IMR-90 (cell line): Measurements from ENCODE around the gene MTMR1. TPM values are rescaled to one million over a fixed set of nuclear protein-coding genes. Genes with fewer than 3 reads are reported as not detected.

Experiments used
- ATAC-seq: fragments of 200-7000 bp; cut with Tn5 transposase; 2 replicates; pipeline ENCODE4 v1.9.1; 2020; ENCODE audit warnings: low read depth, mild to moderate bottlenecking, moderate library complexity
- BruUV-seq: library from RNA; stranded (reverse); fragments of 400-500 nt; replicated peaks from 2 replicates; lab custom pipeline; 2021; lab: Mats Ljungman, UMichigan
- CTCF ChIA-PET: fragments of 300-600 bp; formaldehyde crosslinking; extraction: SDS; loops from one replicate; lab custom pipeline; 2021; ENCODE audit warnings: antibody characterized with exemption; lab: Yijun Ruan, JAX
- POLR2A ChIA-PET: fragments of 300-600 bp; sonication (Branson Sonifier 250); formaldehyde crosslinking; loops from one replicate; lab custom pipeline; 2022; ENCODE audit warnings: antibody characterized with exemption; ENCODE audit not compliant: unreplicated experiment; lab: Charles Lee
- DNase-seq: peaks from one replicate; pipeline ENCODE4 v3.0.0; 2013
- H2AFZ ChIP-seq: replicated peaks from 2 replicates; pipeline ENCODE3; 2013; ENCODE audit warnings: low read length, mild to moderate bottlenecking; ENCODE audit not compliant: poor library complexity
- H2AK5ac ChIP-seq: 2 replicates; pipeline ENCODE4 v1.6.1; 2013; ENCODE audit warnings: low read depth, low read length, inconsistent platforms
- H2AK9ac ChIP-seq: replicated peaks from 2 replicates; pipeline ENCODE3; 2013; ENCODE audit warnings: mild to moderate bottlenecking, low read depth, low read length, moderate library complexity; ENCODE audit not compliant: poor library complexity
- H2BK120ac ChIP-seq: 2 replicates; pipeline ENCODE4 v1.6.1; 2013; ENCODE audit warnings: low read depth, low read length, inconsistent platforms
- H2BK15ac ChIP-seq: 3 replicates; pipeline ENCODE4 v1.6.1; 2013; ENCODE audit warnings: low read depth, low read length, inconsistent platforms
- H2BK20ac ChIP-seq: 2 replicates; pipeline ENCODE4 v1.6.1; 2013; ENCODE audit warnings: low read depth, mild to moderate bottlenecking, inconsistent platforms, low read length, moderate library complexity
- H2BK5ac ChIP-seq: 2 replicates; pipeline ENCODE4 v1.6.1; 2013; ENCODE audit warnings: mild to moderate bottlenecking, low read depth, low read length, inconsistent platforms; ENCODE audit not compliant: poor library complexity, severe bottlenecking
- H3K14ac ChIP-seq: replicated peaks from 2 replicates; pipeline ENCODE4 v1.6.1; 2013; ENCODE audit warnings: low read depth, low read length, inconsistent platforms
- H3K18ac ChIP-seq: 2 replicates; pipeline ENCODE4 v1.6.1; 2013; ENCODE audit warnings: low read depth, low read length, control low read depth
- H3K23ac ChIP-seq: 2 replicates; pipeline ENCODE4 v1.6.1; 2013; ENCODE audit warnings: low read depth, low read length, inconsistent platforms
- H3K27ac ChIP-seq: 2 replicates; pipeline ENCODE4 v1.5.1; 2013; ENCODE audit warnings: mild to moderate bottlenecking, control low read depth, low read length; ENCODE audit not compliant: insufficient read depth
- H3K27me3 ChIP-seq: 2 replicates; pipeline ENCODE4 v1.6.1; 2013; ENCODE audit warnings: low read length; ENCODE audit not compliant: control insufficient read depth, insufficient read depth
- H3K36me3 ChIP-seq: 2 replicates; pipeline ENCODE4 v1.6.1; 2013; ENCODE audit warnings: low read length, mixed read lengths; ENCODE audit not compliant: control insufficient read depth, insufficient read depth
- H3K4ac ChIP-seq: 2 replicates; pipeline ENCODE4 v1.6.1; 2013; ENCODE audit warnings: low read depth, low read length, inconsistent platforms
- H3K4me1 ChIP-seq: 2 replicates; pipeline ENCODE4 v1.6.1; 2013; ENCODE audit warnings: low read length, mixed read lengths; ENCODE audit not compliant: control insufficient read depth, insufficient read depth
- H3K4me2 ChIP-seq: 2 replicates; pipeline ENCODE4 v1.6.1; 2013; ENCODE audit warnings: low read depth, mild to moderate bottlenecking, control low read depth, low read length, moderate library complexity
- H3K4me3 ChIP-seq: 2 replicates; pipeline ENCODE4 v1.5.1; 2013; ENCODE audit warnings: low read depth, mild to moderate bottlenecking, control low read depth, low read length, moderate library complexity; ENCODE audit not compliant: insufficient read depth
- H3K56ac ChIP-seq: 2 replicates; pipeline ENCODE4 v1.6.1; 2013; ENCODE audit warnings: low read length, inconsistent platforms; ENCODE audit not compliant: insufficient read depth; ENCODE audit errors: extremely low read depth
- H3K79me1 ChIP-seq, 2 experiments: 2 replicates each; pipeline ENCODE4 v1.6.1; 2013; ENCODE audit warnings: low read length in 2 of 2, inconsistent platforms in 1 of 2, low read depth in 1 of 2
- H3K9ac ChIP-seq: 2 replicates; pipeline ENCODE4 v1.6.1; 2013; ENCODE audit warnings: low read depth, low read length, control low read depth
- H3K9me1 ChIP-seq: 2 replicates; pipeline ENCODE4 v1.6.1; 2013; ENCODE audit warnings: low read length, inconsistent platforms; ENCODE audit not compliant: insufficient read depth
- H3K9me3 ChIP-seq: 2 replicates; pipeline ENCODE4 v1.6.1; 2013; ENCODE audit warnings: low read length; ENCODE audit not compliant: control insufficient read depth, insufficient read depth
- H4K20me1 ChIP-seq: 2 replicates; pipeline ENCODE4 v1.6.1; 2013; ENCODE audit warnings: low read length, inconsistent platforms; ENCODE audit not compliant: insufficient read depth
- H4K5ac ChIP-seq: 2 replicates; pipeline ENCODE4 v1.6.1; 2013; ENCODE audit warnings: mild to moderate bottlenecking, low read depth, low read length, control low read depth
- H4K8ac ChIP-seq, 2 experiments: 2 replicates each; pipeline ENCODE4 v1.6.1; 2013; ENCODE audit warnings: low read depth in 2 of 2, low read length in 2 of 2, control low read depth in 1 of 2, inconsistent platforms in 1 of 2
- H4K91ac ChIP-seq: 2 replicates; pipeline ENCODE4 v1.6.1; 2013; ENCODE audit warnings: low read depth, low read length, inconsistent platforms; ENCODE audit not compliant: insufficient read depth
- BHLHE40 ChIP-seq: fragments of 150-350 bp; IDR thresholded peaks from 2 replicates; pipeline ENCODE4 v1.6.1; 2016; ENCODE audit warnings: mild to moderate bottlenecking, low read depth, low read length
- CEBPB ChIP-seq: IDR thresholded peaks from 2 replicates; pipeline ENCODE4 v1.6.1; 2012; ENCODE audit warnings: low read depth, low read length, improper control_type of control experiment
- CHD1 ChIP-seq: IDR thresholded peaks from 2 replicates; pipeline ENCODE4 v1.6.1; 2012; ENCODE audit warnings: low read depth, low read length, improper control_type of control experiment
- CTCF ChIP-seq: conservative IDR thresholded peaks from 2 replicates; pipeline ENCODE4 v1.5.1; 2012; ENCODE audit warnings: mild to moderate bottlenecking, low read depth, low read length, improper control_type of control experiment
- FOS ChIP-seq: fragments of 150-350 bp; IDR thresholded peaks from 2 replicates; pipeline ENCODE4 v1.6.1; 2016; ENCODE audit warnings: low read depth, low read length
- MAFK ChIP-seq: IDR thresholded peaks from 2 replicates; pipeline ENCODE4 v1.6.1; 2012; ENCODE audit warnings: low read depth, low read length, improper control_type of control experiment
- MAZ ChIP-seq: IDR thresholded peaks from 2 replicates; pipeline ENCODE4 v1.6.1; 2012; ENCODE audit warnings: low read depth, mild to moderate bottlenecking, low read length, improper control_type of control experiment, moderate library complexity, borderline replicate concordance
- MXI1 ChIP-seq: IDR thresholded peaks from 2 replicates; pipeline ENCODE4 v1.6.1; 2012; ENCODE audit warnings: low read depth, mild to moderate bottlenecking, low read length, moderate library complexity, borderline replicate concordance
- NFE2L2 ChIP-seq: fragments of 150-350 bp; IDR thresholded peaks from 2 replicates; pipeline ENCODE4 v1.6.1; 2016; ENCODE audit warnings: low read depth, mild to moderate bottlenecking, low read length
- POLR2A ChIP-seq: IDR thresholded peaks from 2 replicates; pipeline ENCODE4 v1.6.1; 2012; ENCODE audit warnings: mild to moderate bottlenecking, low read depth, low read length
- RAD21 ChIP-seq: IDR thresholded peaks from 2 replicates; pipeline ENCODE4 v1.6.1; 2012; ENCODE audit warnings: low read length, improper control_type of control experiment
- RCOR1 ChIP-seq: IDR thresholded peaks from 2 replicates; pipeline ENCODE4 v1.6.1; 2012; ENCODE audit warnings: mild to moderate bottlenecking, low read length, improper control_type of control experiment; ENCODE audit not compliant: insufficient replicate concordance
- RFX5 ChIP-seq: IDR thresholded peaks from 2 replicates; pipeline ENCODE4 v1.8.0; 2012; ENCODE audit warnings: low read depth, mild to moderate bottlenecking, low read length, moderate library complexity
- SMC3 ChIP-seq: fragments of 150-350 bp; IDR thresholded peaks from 2 replicates; pipeline ENCODE4 v1.6.1; 2016; ENCODE audit warnings: low read depth, mild to moderate bottlenecking, antibody characterized with exemption, low read length, moderate library complexity
- USF2 ChIP-seq: fragments of 150-350 bp; IDR thresholded peaks from 2 replicates; pipeline ENCODE4 v1.6.1; 2017; ENCODE audit warnings: mild to moderate bottlenecking, antibody characterized with exemption, low read length, low read depth
- WGBS, 2 experiments: methylation state at CpG; one replicate each; pipeline versions ENCODE4 v1.1.5 to v1.1.7; 2013; ENCODE audit warnings: missing lambda C conversion rate in 2 of 2; ENCODE audit not compliant: insufficient read length in 1 of 2; ENCODE audit errors: extremely low coverage in 2 of 2; 5-methylcytosine and 5-hydroxymethylcytosine counted together
- dilution Hi-C: fragments of 300-500 bp; cut with HindIII; formaldehyde crosslinking; loops from one replicate; pipeline ENCODE4 v1.14.3; 2018; ENCODE audit warnings: low sequenced_read_pairs; ENCODE audit not compliant: unreplicated experiment
- in situ Hi-C: fragments of 300-500 bp; cut with MboI; formaldehyde crosslinking; loops from 3 replicates; pipeline ENCODE4 v1.14.3; 2019; ENCODE audit warnings: low sequenced_read_pairs, inconsistent platforms, mixed read lengths
- intact Hi-C: fragments of 100-400 bp; cut with micrococcal nuclease; formaldehyde crosslinking; loops from 2 replicates; pipeline ENCODE4 v1.10.0; 2022
- polyA plus RNA-seq, 3 experiments: library from polyadenylated mRNA; depleted of rRNA; stranded (reverse); fragments of >200 nt; gene quantifications; 2 replicates each; pipeline ENCODE4 v1.2.3, GENCODE V29; 2012; ENCODE audit warnings: low replicate concordance in 1 of 3
- total RNA-seq: library from RNA; depleted of rRNA; stranded (reverse); fragments of >200 nt; gene quantifications from 2 replicates; pipeline ENCODE4 v1.2.3, GENCODE V29; 2012
- TF ChIP-seq, protein P1 (sequence below): fragments of 150-350 bp; IDR thresholded peaks from 2 replicates; pipeline ENCODE4 v1.6.1; 2016; ENCODE audit warnings: low read depth, mild to moderate bottlenecking, low read length, moderate library complexity, borderline replicate concordance

MTMR1 gene
- total and polyA plus RNA-seq, 2 of the 4 experiments (the other 2 are of a cell fraction): 19.0 to 28.8 TPM

- Histone ChIP-seq H4K91ac (no peak overlapping the region), H2BK20ac (no peak overlapping the region), H3K4me3 (no peak overlapping the region), H4K20me1 (no peaks in the 10 kb centered on the region), H2BK5ac (no peak overlapping the region), H3K9me3 (no peaks in the 10 kb centered on the region), H4K8ac (no peak overlapping the region), H3K18ac (no peak overlapping the region), H3K27me3 (no peaks in the 10 kb centered on the region), H3K4ac (no peak overlapping the region), H4K5ac (no peak overlapping the region), H3K14ac (no peak overlapping the region), H2AFZ (no peak overlapping the region), H3K9ac (no peak overlapping the region), H2BK15ac (no peak overlapping the region), H3K56ac (no peak overlapping the region), H2AK9ac (no peak overlapping the region), H3K27ac (no peak overlapping the region), H2AK5ac (no peak overlapping the region), H3K9me1 (no peaks in the 10 kb centered on the region; the same call in 1 of the 2 replicates), H3K4me1 (no peaks in the 10 kb centered on the region), H3K23ac (no peak overlapping the region), H3K4me2 (no peak overlapping the region), H2BK120ac (no peak overlapping the region), H3K79me1 (no peaks in the 10 kb centered on the region), H3K36me3 (no peaks in the 10 kb centered on the region; the same call in 1 of the 2 replicates)
- intact Hi-C loops (no loop called here), in situ Hi-C loops (loop anchor here (10.0 kb wide), 1 partner anchor 207 kb away; the partner anchor contains the start of gene HMGB3), dilution Hi-C loops (no loop called here)
- ATAC-seq (no peak), DNase-seq (no peak)
- POLR2A ChIA-PET: no interaction called here
- CTCF ChIA-PET: interaction anchor here (2.3 kb wide), 1 partner anchor 304 kb away, joined by 8 read pairs; no protein-coding TSS in a partner anchor
- no TSS peak for BruUV-seq
- WGBS, 2 experiments: 92% methylated on average over 10 of the region's 18 CpGs; no CpG with 5 or more reads in 1 of the 2 experiments
- TF ChIP-seq RAD21: no peak
- no peak for TF ChIP-seq NFE2L2
- no peak for TF ChIP-seq SMC3
- no peak for TF ChIP-seq FOS
- TF ChIP-seq CEBPB: no peak
- no peak for TF ChIP-seq MAFK
- no peak for TF ChIP-seq RCOR1
- TF ChIP-seq BHLHE40: no peak
- no peak for TF ChIP-seq POLR2A
- no peak for TF ChIP-seq USF2
- no peak for TF ChIP-seq CHD1
- TF ChIP-seq MXI1: no peak
- no peak for TF ChIP-seq RFX5
- TF ChIP-seq, protein P1, sequence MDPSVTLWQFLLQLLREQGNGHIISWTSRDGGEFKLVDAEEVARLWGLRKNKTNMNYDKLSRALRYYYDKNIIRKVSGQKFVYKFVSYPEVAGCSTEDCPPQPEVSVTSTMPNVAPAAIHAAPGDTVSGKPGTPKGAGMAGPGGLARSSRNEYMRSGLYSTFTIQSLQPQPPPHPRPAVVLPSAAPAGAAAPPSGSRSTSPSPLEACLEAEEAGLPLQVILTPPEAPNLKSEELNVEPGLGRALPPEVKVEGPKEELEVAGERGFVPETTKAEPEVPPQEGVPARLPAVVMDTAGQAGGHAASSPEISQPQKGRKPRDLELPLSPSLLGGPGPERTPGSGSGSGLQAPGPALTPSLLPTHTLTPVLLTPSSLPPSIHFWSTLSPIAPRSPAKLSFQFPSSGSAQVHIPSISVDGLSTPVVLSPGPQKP: no peak
- no peak for TF ChIP-seq MAZ
- no peak for TF ChIP-seq CTCF
These were observed 84.3 kb downstream of the MTMR1 start for GRCh38 chrX:150777328-150777992.
